ENCODE results near the gene AP1M1. TPM values are rescaled to one million over a fixed set of nuclear protein-coding genes. Genes with fewer than 3 reads are reported as not detected.

Gene AP1M1
- total RNA-seq, 4 donors from 2014 or later = 92.8 to 144 (median 109) TPM

DNA sequence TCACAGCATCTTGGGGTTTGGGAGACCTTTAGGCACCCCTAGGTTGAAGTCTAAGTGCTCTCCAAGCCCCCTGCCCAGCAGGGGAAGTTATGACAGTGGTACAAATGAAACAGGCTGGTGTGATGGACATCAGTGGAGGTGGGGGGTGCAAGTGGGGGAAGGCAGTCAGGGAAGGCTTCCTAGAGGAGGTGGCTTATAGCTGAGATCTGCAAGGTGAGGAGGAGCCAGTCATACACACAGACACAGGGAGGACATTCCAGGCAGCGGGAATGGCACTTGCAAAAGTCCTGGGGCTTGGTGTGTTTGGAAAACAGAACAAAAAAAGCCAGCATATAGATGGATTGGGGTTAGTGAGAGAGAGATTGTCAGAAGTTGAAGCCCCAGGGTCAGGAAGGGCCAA lies 42.6 kb upstream of the AP1M1 start:
- no peak overlapping the region for H3K4me3 ChIP-seq
- H3K36me3 ChIP-seq = no peaks in the 10 kb centered on the region
- H3K27ac ChIP-seq = no peak overlapping the region
- 78 to 88% methylated on average over 1 of the region's 1 CpG for WGBS, 2 donors
- TF ChIP-seq EP300 (IDR thresholded peaks at IDR 0.05) = no peak
- TF ChIP-seq, protein P1, sequence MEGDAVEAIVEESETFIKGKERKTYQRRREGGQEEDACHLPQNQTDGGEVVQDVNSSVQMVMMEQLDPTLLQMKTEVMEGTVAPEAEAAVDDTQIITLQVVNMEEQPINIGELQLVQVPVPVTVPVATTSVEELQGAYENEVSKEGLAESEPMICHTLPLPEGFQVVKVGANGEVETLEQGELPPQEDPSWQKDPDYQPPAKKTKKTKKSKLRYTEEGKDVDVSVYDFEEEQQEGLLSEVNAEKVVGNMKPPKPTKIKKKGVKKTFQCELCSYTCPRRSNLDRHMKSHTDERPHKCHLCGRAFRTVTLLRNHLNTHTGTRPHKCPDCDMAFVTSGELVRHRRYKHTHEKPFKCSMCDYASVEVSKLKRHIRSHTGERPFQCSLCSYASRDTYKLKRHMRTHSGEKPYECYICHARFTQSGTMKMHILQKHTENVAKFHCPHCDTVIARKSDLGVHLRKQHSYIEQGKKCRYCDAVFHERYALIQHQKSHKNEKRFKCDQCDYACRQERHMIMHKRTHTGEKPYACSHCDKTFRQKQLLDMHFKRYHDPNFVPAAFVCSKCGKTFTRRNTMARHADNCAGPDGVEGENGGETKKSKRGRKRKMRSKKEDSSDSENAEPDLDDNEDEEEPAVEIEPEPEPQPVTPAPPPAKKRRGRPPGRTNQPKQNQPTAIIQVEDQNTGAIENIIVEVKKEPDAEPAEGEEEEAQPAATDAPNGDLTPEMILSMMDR (IDR thresholded peaks at IDR 0.05) = no peak
- no peak for TF ChIP-seq POLR2A (IDR thresholded peaks at IDR 0.05)
- no peaks in the 10 kb centered on the region for H3K27me3 ChIP-seq
- DNase-seq (ENCODE audit: low spot score in 2 of 2) = no peak
- no peaks in the 10 kb centered on the region for H3K9me3 ChIP-seq
- H3K4me1 ChIP-seq = no peaks in the 10 kb centered on the region

DNA sequence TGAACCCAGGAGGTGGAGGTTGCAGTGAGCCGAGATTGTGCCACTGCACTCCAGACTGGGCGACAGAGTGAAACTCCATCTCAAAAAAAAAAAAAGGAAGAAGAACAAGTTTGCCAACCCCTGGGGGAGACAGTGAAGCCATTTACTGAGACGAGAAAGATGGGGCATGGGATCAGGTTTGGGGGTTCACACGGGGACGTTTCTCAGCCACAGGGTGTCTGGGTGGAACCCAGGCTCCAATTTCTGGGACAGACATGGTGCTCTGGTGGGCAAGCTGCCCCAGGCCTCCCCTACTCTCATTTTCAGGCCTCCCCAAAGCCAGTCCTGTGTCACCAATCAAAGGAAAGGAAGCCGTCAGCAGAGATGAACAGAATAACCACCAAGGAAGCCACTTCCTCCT lies 40.8 kb upstream of the AP1M1 start:
- Histone ChIP-seq H3K27me3 (no peaks in the 10 kb centered on the region), H3K27ac (no peak overlapping the region), H3K4me1 (no peaks in the 10 kb centered on the region), H3K9me3 (no peaks in the 10 kb centered on the region), H3K4me3 (no peak overlapping the region), H3K36me3 (no peaks in the 10 kb centered on the region)
- WGBS, 2 donors = 66 to 73% methylated on average over 6 of the region's 6 CpGs
- TF ChIP-seq POLR2A (IDR thresholded peaks at IDR 0.05) (no peak), EP300 (IDR thresholded peaks at IDR 0.05) (no peak)
- TF ChIP-seq, protein P1 (IDR thresholded peaks at IDR 0.05) = no peak
- no peak for DNase-seq (ENCODE audit: low spot score in 2 of 2)

DNA sequence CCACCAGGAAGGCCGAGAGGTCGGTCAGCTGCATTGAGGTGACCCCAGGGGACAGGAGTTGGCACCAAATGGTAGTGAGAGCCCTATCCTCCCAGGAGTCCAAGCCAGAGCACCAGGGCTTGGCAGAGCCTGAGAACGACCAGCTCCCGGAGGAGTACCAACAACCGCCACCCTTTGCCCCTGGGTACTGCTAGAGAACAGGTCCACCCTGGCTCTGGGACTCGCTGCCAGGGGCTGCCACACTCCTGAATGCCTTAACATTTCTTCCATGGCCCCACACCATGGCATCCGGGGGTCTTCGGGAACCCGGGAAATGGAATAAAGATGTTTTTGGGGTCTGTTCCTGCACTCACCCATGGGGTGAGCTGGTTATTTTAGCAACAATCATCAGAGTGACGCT lies 40.1 kb upstream of the AP1M1 start:
- Histone ChIP-seq H3K9me3 (no peaks in the 10 kb centered on the region), H3K4me1 (no peaks in the 10 kb centered on the region), H3K36me3 (no peaks in the 10 kb centered on the region), H3K27ac (no peak overlapping the region), H3K27me3 (no peaks in the 10 kb centered on the region), H3K4me3 (no peak overlapping the region)
- no peak for DNase-seq (ENCODE audit: low spot score in 2 of 2)
- 82 to 88% methylated on average over 8 to 10 of the region's 10 CpGs for WGBS, 2 donors
- TF ChIP-seq EP300 (IDR thresholded peaks at IDR 0.05) (no peak), POLR2A (IDR thresholded peaks at IDR 0.05) (no peak)
- TF ChIP-seq, protein P1 (IDR thresholded peaks at IDR 0.05) = no peak

DNA sequence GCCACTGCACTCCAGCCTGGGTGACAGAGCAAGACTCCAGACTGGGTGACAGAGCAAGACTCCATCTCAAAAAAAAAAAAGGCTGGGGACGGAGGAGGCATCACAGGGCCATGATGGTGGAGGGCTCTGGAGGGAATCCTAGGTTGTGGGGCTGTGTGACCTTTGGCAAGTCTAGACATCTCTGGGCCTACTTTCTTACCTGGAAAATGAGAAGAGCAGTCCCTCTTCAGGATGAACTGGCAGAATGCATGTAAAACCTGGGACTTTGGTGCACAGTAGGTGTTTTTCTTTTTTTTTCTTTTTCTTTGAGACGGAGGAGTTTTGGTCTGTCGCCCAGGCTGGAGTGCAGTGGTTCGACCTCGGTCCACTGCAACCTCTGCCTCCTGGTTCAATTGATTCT lies 38.1 kb upstream of the AP1M1 start:
- TF ChIP-seq POLR2A (IDR thresholded peaks at IDR 0.05) (no peak), EP300 (IDR thresholded peaks at IDR 0.05) (no peak)
- TF ChIP-seq, protein P1 (IDR thresholded peaks at IDR 0.05) = no peak
- no peak for DNase-seq (ENCODE audit: low spot score in 2 of 2)
- Histone ChIP-seq H3K27me3 (no peaks in the 10 kb centered on the region), H3K4me1 (no peaks in the 10 kb centered on the region), H3K9me3 (no peaks in the 10 kb centered on the region), H3K4me3 (no peak overlapping the region), H3K36me3 (no peaks in the 10 kb centered on the region), H3K27ac (no peak overlapping the region)
- 88 to 90% methylated on average over 5 of the region's 5 CpGs for WGBS, 2 donors

- DNase-seq (ENCODE audit: low spot score in 2 of 2) = no peak
- no peak overlapping the region for H3K27ac ChIP-seq
- H3K36me3 ChIP-seq = no peaks in the 10 kb centered on the region
- TF ChIP-seq EP300 (IDR thresholded peaks at IDR 0.05) = no peak
- no peak for TF ChIP-seq POLR2A (IDR thresholded peaks at IDR 0.05)
- no peaks in the 10 kb centered on the region for H3K9me3 ChIP-seq
- no peaks in the 10 kb centered on the region for H3K4me1 ChIP-seq
- whole genome bisulfite sequencing, 2 donors = 72 to 74% methylated on average over 4 to 6 of the region's 6 CpGs
- H3K27me3 ChIP-seq = no peaks in the 10 kb centered on the region
- H3K4me3 ChIP-seq = no peak overlapping the region
These were observed 37.2 kb upstream of the AP1M1 start for GRCh38 chr19:16160445-16160942.

Data from tibial nerve (tissue), 4 donors.